Osteoblast (primary cell): ENCODE data around the gene CDH24. TPM values are rescaled to one million over a fixed set of nuclear protein-coding genes. Genes with fewer than 3 reads are reported as not detected.
A peak's percentile ranks its signal among the peaks of the same experiment; 100 is the strongest.

Experiments
- DNase-seq: peaks from one replicate; pipeline ENCODE4 v3.0.0; 2011; ENCODE audit warnings: low spot score, mixed read lengths; ENCODE audit not compliant: insufficient read length; ENCODE audit errors: missing footprints
- H2AFZ ChIP-seq: 2 replicates; pipeline ENCODE4 v1.6.0; 2011; ENCODE audit warnings: mild to moderate bottlenecking, low read length
- H3K27ac ChIP-seq: 2 replicates; pipeline ENCODE4 v1.5.1; 2011; ENCODE audit warnings: mild to moderate bottlenecking, low read depth, low read length, moderate library complexity
- H3K27me3 ChIP-seq: 2 replicates; pipeline ENCODE4 v1.6.0; 2012; ENCODE audit warnings: mild to moderate bottlenecking, control low read depth, inconsistent platforms, low read length, moderate library complexity; ENCODE audit not compliant: insufficient read depth
- H3K36me3 ChIP-seq: 2 replicates; pipeline ENCODE4 v1.5.1; 2011; ENCODE audit warnings: mild to moderate bottlenecking, low read length, control low read depth, moderate library complexity; ENCODE audit not compliant: insufficient read depth
- H3K4me1 ChIP-seq: 2 replicates; pipeline ENCODE4 v1.5.1; 2011; ENCODE audit warnings: mild to moderate bottlenecking, low read length, control low read depth, moderate library complexity; ENCODE audit not compliant: insufficient read depth
- H3K4me2 ChIP-seq: 2 replicates; pipeline ENCODE4 v1.6.0; 2011; ENCODE audit warnings: mild to moderate bottlenecking, low read length; ENCODE audit not compliant: insufficient read depth
- H3K4me3 ChIP-seq: fragments of 200-600 bp; sonication (generic); 3 replicates; pipeline ENCODE4 v1.5.1; 2012; ENCODE audit warnings: mild to moderate bottlenecking, low read length, inconsistent platforms; ENCODE audit not compliant: insufficient read depth
- H3K79me2 ChIP-seq: 2 replicates; pipeline ENCODE4 v1.6.0; 2012; ENCODE audit warnings: mild to moderate bottlenecking, low read length, control low read depth, inconsistent platforms; ENCODE audit not compliant: insufficient read depth
- H3K9me3 ChIP-seq: 2 replicates; pipeline ENCODE4 v1.5.1; 2011; ENCODE audit warnings: low read depth, low read length, control low read depth
- H4K20me1 ChIP-seq: 2 replicates; pipeline ENCODE4 v1.6.0; 2012; ENCODE audit warnings: mild to moderate bottlenecking, low read length, control low read depth; ENCODE audit not compliant: insufficient read depth
- CTCF ChIP-seq: IDR thresholded peaks from 2 replicates; pipeline ENCODE4 v1.5.1; 2011; ENCODE audit warnings: mild to moderate bottlenecking, low read depth, low read length, moderate library complexity; ENCODE audit errors: extremely low read depth
- total RNA-seq: library from RNA; depleted of rRNA; stranded (reverse); fragments of >200 nt; gene quantifications from 2 replicates; pipeline ENCODE4 v1.2.3, GENCODE V29; 2012

CDH24 gene
- total RNA-seq, 1 donor = 3.3 TPM

DNA sequence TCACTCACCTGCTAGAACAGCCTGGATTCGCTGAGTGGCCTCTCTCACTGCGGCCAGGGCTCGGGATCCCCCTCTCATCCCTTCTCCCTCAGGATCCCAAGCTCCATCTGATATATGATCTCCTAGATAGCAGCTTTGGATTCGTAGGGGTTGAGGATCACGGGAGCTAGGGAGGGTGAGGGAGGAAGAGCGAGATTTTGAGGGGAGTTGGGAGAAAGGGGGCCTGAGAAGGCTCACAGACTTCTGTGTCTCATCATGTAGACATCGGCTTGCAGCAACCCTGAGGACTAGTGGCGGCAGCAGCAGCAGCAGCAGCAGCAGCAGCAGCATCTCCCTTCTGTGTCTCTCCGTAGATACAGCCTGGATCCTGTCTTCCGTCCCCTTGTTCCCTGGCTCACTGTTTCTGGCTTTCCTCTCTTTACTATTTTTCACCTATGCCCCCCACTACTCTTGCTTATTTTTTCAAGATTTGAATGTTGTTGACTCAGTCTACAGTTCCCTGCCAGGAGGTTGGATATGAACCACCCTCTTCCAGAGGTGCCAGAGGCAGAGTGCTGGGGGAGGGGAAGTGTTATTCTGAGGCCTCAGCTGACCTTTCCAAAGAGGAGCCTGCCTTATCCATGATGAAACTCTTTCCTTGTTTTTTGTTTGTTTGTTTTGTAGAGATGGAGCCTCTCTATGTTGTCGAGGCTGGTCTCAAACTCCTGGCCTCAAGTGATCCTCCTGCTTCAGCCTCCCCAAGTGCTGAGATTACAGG lies 47.4 kb upstream of the CDH24 start, which contains the start of gene CIROP:
TSS of gene CIROP (minus strand) at position 399 of the 757 bp plus-strand sequence. CDS start at position 330, 69 bp downstream.
- Histone ChIP-seq H3K4me2 (no peak within 1 kb of the TSS), H3K27ac (no peak within 1 kb of the TSS)

DNA sequence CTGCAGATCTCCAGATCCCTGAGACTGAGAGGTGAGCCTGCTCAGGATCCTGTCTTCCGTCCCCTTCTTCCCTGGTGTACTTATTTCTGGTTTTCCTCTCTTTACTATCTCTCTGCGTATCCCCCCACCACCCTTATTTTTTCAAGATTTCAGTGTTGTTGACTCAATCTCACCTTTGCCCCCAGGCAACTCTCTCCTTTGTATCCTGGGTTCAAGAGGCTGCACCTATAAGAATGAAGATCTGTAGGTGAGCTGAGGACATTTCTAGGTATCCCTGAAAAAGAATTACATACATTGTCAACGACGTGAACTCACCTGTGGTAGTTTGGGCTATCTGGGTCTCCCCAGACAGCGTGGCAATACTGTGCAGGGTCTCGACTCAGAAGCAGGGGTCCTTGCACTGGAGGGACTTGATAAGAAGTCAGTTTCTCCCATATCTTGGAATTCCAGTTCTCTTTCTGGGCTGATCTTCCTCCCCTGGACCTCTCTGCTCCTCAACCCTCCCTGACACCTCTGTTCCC lies 46.8 kb upstream of the CDH24 start:
- H3K36me3 ChIP-seq = peaks cover 7% of the 10 kb centered on the region
- no peak overlapping the region for H3K4me2 ChIP-seq
- peaks cover 6% of the 10 kb centered on the region for H3K79me2 ChIP-seq
- H3K27me3 ChIP-seq = no peaks in the 10 kb centered on the region
- H3K4me1 ChIP-seq = no peaks in the 10 kb centered on the region
- no peak overlapping the region for H3K4me3 ChIP-seq
- H3K27ac ChIP-seq = no peak overlapping the region
- H4K20me1 ChIP-seq = peaks cover 6% of the 10 kb centered on the region
- H2AFZ ChIP-seq = no peak overlapping the region
- no peak for TF ChIP-seq CTCF
- no peak for DNase-seq
- H3K9me3 ChIP-seq = no peaks in the 10 kb centered on the region

More for the DNA sequence above, 47.4 kb upstream of the CDH24 start, which contains the start of gene CIROP:
- no peak for TF ChIP-seq CTCF
- Histone ChIP-seq H3K79me2 (peaks cover under 1% of the 10 kb centered on the region), H3K4me1 (no peaks in the 10 kb centered on the region), H2AFZ (peak within 1 kb of the TSS; percentile 35), H3K4me3 (no peak within 1 kb of the TSS), H3K9me3 (no peaks in the 10 kb centered on the region), H4K20me1 (peaks cover 1% of the 10 kb centered on the region), H3K36me3 (peaks cover under 1% of the 10 kb centered on the region), H3K27me3 (no peaks in the 10 kb centered on the region)
- no peak for DNase-seq

- Histone ChIP-seq H3K4me1 (no peaks in the 10 kb centered on the region), H3K4me2 (no peak overlapping the region), H2AFZ (no peak overlapping the region), H3K79me2 (peaks cover 11% of the 10 kb centered on the region), H3K36me3 (peaks cover 12% of the 10 kb centered on the region), H4K20me1 (peaks cover 12% of the 10 kb centered on the region), H3K27ac (no peak overlapping the region), H3K27me3 (no peaks in the 10 kb centered on the region), H3K9me3 (no peaks in the 10 kb centered on the region), H3K4me3 (no peak overlapping the region)
- no peak for TF ChIP-seq CTCF
- DNase-seq = no peak
These were observed 46.3 kb upstream of the CDH24 start for GRCh38 chr14:23103581-23103980.

DNA sequence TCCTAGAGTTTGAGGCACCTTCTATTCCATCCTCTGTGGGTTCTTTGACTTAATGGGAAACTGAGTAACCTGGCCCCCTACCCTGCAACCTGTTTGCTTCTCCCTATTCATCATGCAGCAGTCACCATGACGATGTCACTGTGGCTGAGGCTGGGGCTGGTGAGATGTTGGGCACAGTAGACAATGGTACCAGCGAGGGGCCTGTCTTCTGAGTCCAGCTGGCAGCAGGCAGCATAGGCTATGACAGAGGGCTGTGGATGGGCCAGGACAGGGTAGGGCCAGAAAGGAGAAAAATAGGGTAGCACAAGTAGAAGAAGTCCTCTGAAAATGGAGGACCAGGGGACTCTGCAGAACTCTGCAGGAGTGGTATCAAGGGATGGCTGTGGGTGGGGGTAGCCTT lies 45.5 kb upstream of the CDH24 start:
- Histone ChIP-seq H3K4me3 (no peak overlapping the region), H3K79me2 (peaks cover 19% of the 10 kb centered on the region), H3K27ac (no peak overlapping the region), H3K36me3 (peaks cover 19% of the 10 kb centered on the region), H3K4me2 (no peak overlapping the region), H2AFZ (no peak overlapping the region), H4K20me1 (peaks cover 20% of the 10 kb centered on the region), H3K4me1 (no peaks in the 10 kb centered on the region), H3K9me3 (no peaks in the 10 kb centered on the region), H3K27me3 (no peaks in the 10 kb centered on the region)
- TF ChIP-seq CTCF = no peak
- no peak for DNase-seq
